ENCODE data around the gene GUSB.
A peak's percentile ranks its signal among the peaks of the same experiment; 100 is the strongest.
"Not testable (repeated sequence)": the region's sequence is repeated elsewhere in the genome, so short reads cannot be mapped to it uniquely, and the experiment has no call there.

GUSB gene

DNA sequence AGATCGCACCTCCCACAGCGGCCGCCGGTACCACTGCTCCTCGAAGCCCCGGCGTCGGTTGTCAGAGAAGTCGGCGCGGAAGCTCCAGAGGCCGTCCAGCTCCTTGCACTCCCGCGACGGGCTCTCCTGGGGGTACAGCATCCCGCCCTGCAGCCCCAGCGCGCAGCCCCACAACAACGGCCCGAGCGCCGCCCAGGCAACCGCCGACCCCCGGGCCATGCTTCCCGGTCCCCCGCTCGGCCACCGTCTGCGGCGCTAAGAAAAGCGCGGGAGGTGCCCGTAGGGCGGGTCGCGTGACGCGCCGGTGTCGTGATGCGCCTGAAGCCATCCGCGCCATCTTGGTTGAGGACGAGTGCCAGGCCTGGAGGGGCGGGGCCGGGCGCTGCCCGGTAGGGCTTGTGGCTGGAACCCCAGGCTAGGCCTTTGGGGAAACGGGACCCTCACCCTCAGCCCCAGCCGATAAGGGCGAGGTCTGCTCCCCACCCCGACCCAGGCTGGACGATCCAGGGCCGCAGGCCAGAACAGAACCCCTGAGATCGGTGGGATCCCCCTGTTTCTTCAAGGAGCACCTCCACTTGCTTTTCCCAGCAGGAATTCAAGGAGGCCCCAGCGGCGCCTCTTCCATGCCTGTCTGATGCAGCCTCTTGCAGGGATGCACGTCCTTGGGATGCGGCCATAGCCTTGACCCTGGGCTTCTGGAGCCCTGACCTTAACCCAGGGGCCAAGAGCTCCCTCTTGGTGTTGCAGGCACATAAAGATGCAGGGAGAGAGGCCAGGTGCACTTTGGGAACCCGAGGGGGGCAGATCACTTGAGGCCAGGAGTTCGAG, at the start of gene GUSB:
TSS of gene GUSB (minus strand) at position 249 of the 828 bp plus-strand sequence. CDS start at position 219, 30 bp downstream.
- DNase-seq (ENCODE audit: low read depth in 1 of 2, low spot score in 1 of 2) = peak; percentile 76 to 88

DNA sequence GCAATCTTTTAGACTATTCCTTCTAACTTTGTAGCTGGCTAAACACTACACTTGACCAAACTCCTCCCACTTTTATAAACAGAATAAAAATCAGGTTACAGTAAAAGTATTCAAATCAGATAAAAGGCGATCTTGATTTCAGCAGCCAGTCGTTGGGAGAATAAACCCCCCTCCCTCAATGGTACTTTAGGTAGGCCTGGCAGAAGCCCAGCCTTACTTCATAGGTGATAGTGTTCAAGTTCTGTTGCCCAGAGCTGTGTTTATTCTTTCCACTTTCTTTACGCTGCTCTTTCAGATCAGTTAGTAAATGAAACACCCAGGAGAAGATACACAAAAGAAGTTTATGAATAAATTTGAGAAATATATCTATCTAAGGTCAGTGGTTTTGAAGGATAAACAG, 46.3 kb upstream of the GUSB start:
- DNase-seq (ENCODE audit: low read depth in 1 of 2, low spot score in 1 of 2) = not testable (repeated sequence)

DNA sequence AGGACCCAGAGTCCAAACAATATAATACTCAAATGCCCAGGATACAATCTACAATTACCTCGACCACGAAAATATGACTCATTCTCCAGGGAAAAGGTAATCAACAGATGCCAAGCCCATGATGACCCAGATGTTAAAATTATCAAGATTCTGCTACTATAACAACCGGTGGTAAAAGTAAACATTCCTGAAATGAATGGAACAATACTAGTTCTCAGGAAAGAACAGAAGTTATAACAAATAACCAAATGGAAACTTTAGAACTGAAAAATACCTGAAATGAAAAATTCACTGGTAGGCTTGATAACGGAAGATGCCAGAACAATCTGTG, 34.1 kb upstream of the GUSB start:
- no peak for DNase-seq (ENCODE audit: low read depth in 1 of 2, low spot score in 1 of 2)

DNA sequence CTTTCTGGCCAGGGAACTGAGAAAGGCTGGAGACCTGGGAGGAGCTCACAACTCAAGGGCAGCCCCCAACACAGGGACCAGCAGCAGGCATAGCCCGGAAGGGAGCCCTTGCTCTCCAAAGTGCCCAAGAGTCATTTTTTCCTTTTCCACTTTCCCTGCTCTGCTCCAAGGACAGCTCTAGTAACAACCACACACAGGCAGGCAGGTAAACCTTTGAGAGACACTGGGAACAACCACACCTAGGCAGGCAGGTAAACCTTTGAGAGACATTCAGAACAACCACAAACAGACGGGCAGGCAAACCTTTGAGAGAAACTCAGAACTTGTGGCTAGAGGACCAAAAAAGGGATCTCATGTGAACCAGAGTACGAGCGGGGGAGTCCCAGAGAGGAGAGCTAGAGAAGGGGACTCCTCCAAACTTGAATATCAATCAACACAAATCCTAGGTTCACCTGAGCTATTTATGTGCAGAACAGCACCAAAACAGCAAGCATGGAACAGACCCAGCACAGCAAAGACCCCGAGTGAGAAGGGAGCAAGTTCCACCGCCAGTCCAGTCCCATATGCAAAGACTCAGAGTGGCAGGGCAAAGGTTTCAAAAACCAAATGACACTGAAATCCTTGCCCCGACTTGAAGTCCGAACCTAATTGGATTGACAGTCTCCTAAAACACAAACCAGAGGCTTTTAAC, 33.6 kb upstream of the GUSB start:
- DNase-seq (ENCODE audit: low read depth in 1 of 2, low spot score in 1 of 2) = no peak

DNA sequence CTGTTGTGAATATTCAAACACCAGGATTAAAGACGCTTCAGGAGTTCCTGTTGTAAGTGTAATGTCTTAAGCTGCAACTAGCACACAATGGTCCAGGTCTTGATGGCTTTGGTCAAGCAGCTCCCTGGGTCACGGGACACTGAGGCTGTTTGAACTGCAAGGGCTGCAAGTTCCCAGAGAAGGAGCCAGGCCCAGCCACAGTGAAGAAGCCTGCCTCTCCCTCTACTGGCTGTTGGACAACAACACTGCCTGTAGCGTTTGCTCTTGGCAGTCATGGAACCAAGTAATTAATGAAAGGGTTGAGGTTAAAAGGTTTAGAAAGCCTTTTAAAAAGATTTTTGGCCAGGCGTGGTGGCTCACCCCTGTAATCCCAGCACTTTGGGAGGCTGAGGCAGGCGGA, 31.9 kb upstream of the GUSB start:
- DNase-seq (ENCODE audit: low read depth in 1 of 2, low spot score in 1 of 2) = no peak

DNA sequence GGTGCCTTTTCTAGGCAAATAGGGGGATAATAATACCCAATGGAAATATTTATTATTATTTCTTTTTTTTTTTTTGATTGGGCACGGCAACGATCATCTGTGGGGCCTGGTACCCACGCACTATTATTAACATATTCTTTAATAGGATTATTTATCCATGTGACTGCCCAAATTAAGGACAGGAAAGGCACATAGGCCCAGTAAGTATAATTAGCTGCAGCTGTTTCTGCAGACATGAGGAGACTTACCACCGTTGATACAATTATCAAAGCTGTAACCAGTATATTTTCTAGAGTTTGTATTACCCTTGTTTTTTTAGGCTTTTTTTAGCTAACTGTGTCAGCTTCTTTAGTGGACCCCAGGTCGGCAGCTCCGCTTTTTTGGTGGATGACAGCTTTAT, 25.2 kb upstream of the GUSB start:
- no peak for DNase-seq (ENCODE audit: low read depth in 1 of 2, low spot score in 1 of 2)

DNA sequence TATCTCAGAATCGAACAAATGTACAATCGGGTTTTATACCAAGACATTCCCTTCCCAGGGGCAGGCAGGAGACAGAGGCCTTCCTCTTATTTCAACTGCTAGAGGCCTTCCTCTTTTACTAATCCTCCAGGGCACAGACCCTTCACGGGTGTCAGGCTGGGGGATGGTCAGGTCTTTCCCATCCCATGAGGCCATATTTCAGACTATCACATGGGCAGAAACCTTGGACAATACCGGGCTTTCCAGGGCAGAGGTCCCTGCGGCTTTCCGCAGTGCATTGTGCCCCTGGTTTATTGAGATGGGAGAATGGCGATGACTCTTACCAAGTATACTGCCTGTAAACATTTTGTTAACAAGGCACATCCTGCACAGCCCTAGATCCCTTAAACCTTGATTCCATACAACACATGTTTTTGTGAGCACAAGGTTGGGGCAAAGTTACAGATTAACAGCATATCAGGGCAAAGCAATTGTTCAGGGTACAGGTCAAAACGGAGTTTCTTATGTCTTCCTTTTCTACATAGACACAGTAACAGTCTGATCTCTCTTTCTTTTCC, 23.2 kb upstream of the GUSB start:
- not testable (repeated sequence) for DNase-seq (ENCODE audit: low read depth in 1 of 2, low spot score in 1 of 2)

DNA sequence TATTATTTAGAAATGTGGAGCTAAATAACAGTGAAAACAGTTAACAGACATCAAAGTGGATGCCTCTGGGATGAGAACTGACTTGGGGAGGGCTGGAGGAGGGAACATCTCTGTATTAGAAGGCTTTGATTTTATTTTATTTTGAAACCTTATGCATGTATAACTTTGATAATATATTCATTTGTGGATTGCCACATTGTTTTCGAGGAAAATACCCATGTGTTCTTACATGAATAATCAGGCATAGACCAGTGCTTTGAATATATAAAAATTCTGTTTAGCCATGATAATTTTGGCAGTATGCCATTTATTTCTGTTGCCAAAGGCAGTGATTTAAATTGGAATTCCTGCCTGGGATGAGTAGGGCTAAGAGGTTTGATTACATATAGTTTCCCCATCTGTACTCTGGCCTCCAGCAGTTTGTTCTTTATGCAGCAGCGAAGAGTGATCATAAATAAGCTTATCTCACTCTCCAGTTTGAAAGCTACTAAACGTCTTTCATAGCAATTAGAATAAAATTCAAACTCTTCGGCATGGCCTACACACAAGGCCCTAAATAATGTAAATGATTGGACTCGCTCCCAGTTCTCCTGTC, 18.9 kb upstream of the GUSB start:
- DNase-seq (ENCODE audit: low read depth in 1 of 2, low spot score in 1 of 2) = not testable (repeated sequence)

DNA sequence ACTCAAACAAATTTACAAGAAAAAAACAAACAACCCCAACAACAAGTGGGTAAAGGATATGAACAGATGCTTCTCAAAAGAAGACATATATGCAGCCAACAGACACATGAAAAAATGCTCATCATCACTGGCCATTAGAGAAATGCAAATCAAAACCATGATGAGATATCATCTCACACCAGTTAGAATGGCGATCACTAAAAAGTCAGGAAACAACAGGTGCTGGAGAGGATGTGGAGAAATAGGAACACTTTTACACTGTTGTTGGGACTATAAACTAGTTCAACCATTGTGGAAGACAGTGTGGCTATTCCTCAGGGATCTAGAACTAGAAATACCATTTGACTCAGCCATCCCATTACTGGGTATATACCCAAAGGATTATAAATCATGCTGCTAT, 13.0 kb upstream of the GUSB start:
- not testable (repeated sequence) for DNase-seq (ENCODE audit: low read depth in 1 of 2, low spot score in 1 of 2)

DNA sequence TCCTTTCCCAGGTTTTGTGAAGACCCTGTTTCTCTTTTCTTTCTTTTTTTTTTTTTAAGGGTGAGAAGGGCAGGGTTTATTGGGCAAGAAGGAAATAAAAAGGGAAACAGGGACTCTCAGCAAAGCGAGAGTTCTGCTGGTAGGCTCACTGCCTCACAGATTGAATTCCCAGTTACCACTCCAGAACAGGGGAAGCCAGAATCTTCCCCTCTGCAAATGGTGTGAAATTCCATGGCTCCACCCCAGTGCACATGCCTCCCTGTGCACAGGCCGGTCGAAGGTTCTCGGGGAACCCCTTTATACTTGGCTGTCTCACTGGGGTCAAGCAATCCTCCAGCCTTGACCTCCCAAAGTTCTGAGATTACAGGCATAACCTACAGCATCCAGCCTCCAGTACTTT, 10.5 kb upstream of the GUSB start:
- no peak for DNase-seq (ENCODE audit: low read depth in 1 of 2, low spot score in 1 of 2)

DNA sequence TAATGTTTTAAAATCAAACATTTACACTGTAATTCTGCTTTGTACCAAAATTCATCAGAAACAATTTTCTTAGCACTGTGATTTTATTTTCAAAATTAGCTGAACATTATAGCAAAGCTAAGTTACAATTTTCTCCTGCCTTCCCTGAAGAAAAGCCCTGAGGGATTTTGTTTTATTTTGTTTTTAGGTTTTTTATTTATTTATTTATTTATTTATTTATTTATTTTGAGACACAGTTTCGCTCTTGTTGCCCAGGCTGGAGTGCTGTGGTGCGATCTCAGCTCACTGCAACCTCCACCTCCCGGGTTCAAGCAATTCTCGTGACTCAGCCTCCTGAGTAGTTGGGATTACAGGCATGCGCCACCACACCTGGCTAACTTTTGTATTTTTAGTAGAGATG, 9.8 kb upstream of the GUSB start:
- DNase-seq (ENCODE audit: low read depth in 1 of 2, low spot score in 1 of 2) = not testable (repeated sequence)

DNA sequence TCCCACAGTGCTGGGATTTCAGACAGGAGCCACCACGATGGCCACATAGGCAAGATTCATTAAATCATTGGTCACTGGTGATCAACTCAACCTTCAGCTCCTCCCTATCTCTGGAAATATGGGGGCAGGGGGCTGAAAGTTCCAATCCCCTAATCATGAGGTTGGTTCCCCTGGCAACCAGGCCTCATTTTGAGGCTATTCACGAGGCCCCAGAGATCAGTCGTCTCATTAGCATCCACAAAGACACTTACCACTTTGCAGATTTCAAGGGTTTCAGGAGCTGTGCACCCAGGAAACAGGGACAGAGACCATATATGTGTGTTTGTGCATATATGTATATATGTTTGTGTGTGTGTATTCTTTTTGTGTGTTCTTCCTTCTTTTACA, 7.7 kb upstream of the GUSB start:
- DNase-seq (ENCODE audit: low read depth in 1 of 2, low spot score in 1 of 2) = no peak

DNA sequence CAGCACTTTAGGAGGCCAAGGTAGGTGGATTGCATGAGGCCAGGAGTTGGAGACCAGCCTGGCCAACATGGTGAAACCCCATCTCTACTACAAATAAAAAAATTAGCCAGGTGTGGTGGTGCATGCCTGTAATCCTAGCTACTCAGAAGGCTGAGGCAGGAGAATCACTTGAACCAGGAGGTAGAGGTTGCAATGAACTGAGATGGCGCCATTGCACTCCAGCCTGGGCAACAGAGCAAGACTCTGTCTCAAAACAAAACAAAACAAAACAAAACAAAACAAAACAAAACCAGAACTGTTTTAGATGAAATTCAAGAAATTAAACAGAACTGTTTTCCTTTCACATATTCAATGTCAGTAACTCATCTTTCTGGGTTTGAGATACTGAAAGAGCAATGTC, 6.5 kb upstream of the GUSB start:
- not testable (repeated sequence) for DNase-seq (ENCODE audit: low read depth in 1 of 2, low spot score in 1 of 2)

DNA sequence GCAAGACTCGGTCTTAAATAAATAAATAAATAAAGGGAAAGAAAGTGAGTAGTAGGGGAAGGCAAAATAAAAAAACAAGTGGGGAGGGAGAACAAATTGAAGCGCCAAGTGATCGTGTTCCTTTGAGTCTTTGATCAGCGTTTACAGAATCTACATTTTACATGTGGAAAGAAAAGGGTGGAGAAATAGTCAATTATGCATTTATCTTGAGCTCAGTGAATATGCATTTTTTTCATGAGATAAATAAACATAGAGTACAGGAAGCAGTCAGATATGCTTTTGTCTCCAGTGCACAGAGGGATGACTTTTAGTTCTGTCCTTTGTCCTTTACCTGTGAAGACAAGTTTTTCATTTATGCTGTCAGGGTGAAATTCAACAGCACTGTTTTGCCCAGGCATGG, 6.1 kb upstream of the GUSB start:
- no peak for DNase-seq (ENCODE audit: low read depth in 1 of 2, low spot score in 1 of 2)

DNA sequence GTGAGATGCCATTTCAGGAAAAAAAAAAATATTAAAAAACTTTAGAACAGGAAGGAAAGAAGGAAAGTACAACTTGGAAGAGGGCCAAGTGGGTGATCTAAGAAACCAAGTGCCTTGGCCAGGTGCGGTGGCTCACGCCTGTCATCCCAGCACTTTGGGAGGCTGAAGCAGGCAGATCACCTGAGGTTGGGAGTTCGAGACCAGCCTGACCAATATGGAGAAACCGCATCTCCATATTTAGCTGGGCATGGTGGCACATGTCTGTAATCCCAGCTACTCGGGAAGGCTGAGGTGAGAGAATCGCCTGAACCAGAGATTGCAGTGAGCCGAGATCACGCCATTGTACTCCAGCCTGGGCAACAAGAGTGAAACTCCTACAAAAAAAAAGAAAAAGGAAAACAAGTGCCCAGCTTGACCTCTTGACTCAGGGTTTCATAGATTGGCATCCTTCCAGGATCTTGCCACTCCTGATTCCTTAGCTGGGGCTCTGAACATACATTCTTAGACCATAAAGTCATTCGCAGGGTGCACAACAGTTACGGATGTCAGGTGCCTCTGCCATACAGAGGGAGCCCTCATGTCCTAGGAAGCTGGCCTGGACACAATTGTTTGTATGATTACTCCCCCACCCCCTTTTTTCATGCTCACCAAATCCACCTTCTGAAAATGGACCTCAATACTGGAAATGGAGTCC, 2.1 kb upstream of the GUSB start:
- DNase-seq (ENCODE audit: low read depth in 1 of 2, low spot score in 1 of 2) = no peak

DNA sequence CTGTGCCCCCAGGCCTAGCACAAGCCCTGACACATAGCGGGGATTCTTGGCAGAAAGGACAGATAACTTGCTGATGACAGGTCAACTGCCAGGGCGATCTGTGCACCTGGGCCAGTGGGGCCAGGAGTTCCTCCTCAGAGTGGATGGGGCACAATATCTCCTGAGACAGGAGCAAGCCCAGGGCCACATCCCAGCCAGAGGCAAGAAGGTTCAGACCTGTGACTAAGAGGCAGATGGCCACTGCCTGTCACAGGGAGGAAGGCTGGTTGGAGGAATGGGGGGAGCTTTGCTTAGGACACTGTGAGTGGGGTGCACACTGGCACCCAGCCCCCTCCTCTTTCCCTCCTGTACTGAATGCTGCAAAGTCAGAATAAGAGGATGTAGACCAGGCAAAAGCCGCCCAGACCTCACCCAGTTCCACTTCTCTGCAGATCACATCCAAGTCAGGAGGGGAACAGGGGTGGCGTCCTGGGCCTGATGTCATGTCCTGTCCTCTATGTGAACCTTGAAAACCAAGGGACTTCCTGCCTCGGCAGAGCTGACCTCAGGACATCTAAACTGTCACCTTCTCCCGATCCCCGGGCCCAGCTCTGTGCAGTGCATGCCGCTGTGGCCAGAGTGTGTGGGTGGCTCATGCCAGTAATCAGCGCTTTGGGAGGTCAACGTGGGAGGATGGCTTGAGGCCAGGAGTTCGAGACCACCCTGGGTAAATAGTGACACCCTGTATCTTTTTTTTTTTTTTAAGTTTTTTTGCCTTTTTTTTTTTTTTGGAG, 1.3 kb downstream of the GUSB start:
- peak in 1 of 2 donors; percentile 24 for DNase-seq (ENCODE audit: low read depth in 1 of 2, low spot score in 1 of 2)

DNA sequence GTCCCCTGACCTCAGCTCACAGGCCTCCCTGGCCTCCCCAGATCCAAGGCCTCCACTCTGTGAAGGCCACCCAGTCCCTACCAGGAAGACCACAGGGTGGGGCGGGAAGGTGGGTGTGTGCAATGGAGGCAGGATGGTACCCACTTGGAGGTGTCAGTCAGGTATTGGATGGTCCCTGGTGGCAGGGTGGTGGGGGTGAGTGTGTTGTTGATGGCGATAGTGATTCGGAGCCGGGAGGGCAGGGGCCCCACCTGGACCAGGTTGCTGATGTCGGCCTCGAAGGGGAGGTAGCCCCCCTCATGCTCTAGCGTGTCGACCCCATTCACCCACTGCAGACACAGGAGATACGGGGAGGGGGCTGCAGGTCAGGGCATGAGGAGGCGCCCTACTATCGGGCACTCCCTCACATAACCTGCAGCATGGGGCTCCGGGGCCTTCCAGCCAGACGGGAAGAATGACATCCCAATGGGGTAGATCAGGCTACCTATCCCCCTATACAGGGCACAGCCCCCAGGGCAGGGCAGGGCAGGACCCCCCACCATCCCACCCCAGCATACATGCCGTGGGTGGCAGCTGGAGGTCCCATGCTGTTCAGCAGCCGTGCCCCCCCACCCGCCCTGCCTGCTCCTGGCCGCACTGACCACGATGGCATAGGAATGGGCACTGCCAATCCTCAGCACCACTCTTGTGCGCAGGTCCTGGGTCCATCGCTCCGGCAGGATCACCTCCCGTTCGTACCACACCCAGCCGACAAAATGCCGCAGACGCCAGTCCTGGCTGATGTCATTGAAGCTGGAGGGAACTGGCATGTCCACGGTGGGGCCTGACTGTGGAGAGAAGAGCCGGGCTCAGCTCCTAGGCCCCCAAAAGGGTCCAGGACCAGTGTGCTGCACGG, 2.2 kb downstream of the GUSB start:
- no peak for DNase-seq (ENCODE audit: low read depth in 1 of 2, low spot score in 1 of 2)

DNA sequence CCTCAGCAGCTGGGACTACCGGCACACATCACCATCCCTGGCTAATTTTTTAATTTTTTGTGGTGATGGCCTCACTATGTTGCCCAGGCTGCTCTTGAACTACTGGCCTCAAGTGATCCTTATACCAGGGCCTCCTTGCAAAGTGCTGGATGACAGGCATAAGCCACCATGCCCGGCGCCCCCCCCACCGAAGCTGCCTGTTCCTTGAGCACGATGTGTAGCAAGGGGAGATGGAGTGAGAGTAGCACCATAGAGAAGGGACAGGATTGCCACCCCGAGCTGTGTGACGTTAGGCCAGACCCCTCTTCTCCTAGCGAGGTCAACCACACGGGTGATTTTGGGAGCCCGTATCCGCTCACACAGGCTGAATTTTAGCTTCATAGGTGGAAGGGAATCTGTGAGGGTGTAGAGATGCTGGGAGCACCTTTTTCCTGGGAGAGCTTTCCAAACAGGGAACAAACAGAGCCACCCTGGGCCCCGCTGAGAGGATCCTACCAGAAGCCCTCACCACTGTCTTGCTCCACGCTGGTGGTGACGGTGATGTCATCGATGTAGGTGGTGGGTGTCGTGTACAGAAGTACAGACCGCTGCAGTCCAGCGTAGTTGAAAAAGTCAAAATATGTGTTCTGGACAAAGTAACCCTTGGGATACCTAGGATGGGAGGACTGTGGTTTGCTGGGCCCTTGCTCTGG, 3.0 kb downstream of the GUSB start:
- DNase-seq (ENCODE audit: low read depth in 1 of 2, low spot score in 1 of 2) = no peak

DNA sequence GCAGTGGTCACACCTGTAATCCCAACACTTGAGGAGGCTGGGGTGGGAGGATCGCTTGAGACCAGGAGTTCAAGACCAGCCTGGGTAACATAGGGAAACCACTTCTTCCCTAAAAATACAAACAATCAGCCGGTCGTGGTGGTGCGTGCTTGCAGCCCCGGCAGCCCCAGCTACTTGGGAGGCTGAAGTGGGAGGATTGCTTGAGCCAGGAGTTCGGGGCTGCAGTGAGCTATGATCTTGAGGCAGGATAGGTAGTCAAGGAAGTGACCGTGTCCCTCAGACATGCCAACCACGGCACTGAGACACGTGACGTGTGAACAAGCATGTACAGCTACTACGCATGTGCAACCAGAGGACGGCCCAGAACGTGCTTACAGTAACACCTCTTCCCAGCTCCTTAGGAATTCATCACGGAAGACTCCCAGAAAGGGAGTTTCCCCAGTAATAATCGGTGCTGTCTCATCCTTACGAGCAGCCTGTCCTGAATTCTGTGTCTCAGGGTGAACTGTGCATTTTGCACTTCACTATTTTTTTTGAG, 5.3 kb downstream of the GUSB start:
- no peak for DNase-seq (ENCODE audit: low read depth in 1 of 2, low spot score in 1 of 2)

Measured in stimulated activated CD4-positive, alpha-beta T cell treated with anti-CD3 and anti-CD28 coated beads, Interleukin-15, amount 100 ng/mL, for 1 hour (primary cell).